GM10266 (cell line): ENCODE data around the gene GBP7.

Experiments
- DNase-seq: peaks from one replicate; pipeline ENCODE4 v3.0.0; 2012; ENCODE audit errors: extremely low spot score
- CTCF ChIP-seq: IDR thresholded peaks from 2 replicates; pipeline ENCODE4 v1.5.1; 2012; ENCODE audit warnings: mild to moderate bottlenecking, low read depth; ENCODE audit not compliant: control insufficient read depth, insufficient read depth; ENCODE audit errors: missing control alignments

Gene GBP7

GRCh38 chr1:89201106-89201794 lies 25.4 kb upstream of the GBP7 start:
- no peak for TF ChIP-seq CTCF
- no peak for DNase-seq

GRCh38 chr1:89200663-89201062 lies 24.9 kb upstream of the GBP7 start:
- TF ChIP-seq CTCF, result no peak
- DNase-seq, result no peak

GRCh38 chr1:89199525-89200031 lies 23.8 kb upstream of the GBP7 start:
- no peak for TF ChIP-seq CTCF
- DNase-seq, result no peak

- DNase-seq, result peak; percentile 40
- peak; percentile 22 for TF ChIP-seq CTCF
Observed at GRCh38 chr1:89198491-89199072, 22.8 kb upstream of the GBP7 start, which contains the start of gene GBP4. Gene GBP4, minus strand, starts transcription at chr1:89198942. Its CDS starts 108 bp downstream, at chr1:89198834.

- DNase-seq, result no peak
- no peak for TF ChIP-seq CTCF
Observed at GRCh38 chr1:89198081-89198480, 22.3 kb upstream of the GBP7 start.

GRCh38 chr1:89195476-89195875 lies 19.7 kb upstream of the GBP7 start:
- DNase-seq, result no peak
- no peak for TF ChIP-seq CTCF

- DNase-seq, result no peak
- TF ChIP-seq CTCF, result no peak
Observed at GRCh38 chr1:89191314-89191713, 15.5 kb upstream of the GBP7 start.
